ENCODE data around the gene SUPT6H.

SUPT6H gene

DNA sequence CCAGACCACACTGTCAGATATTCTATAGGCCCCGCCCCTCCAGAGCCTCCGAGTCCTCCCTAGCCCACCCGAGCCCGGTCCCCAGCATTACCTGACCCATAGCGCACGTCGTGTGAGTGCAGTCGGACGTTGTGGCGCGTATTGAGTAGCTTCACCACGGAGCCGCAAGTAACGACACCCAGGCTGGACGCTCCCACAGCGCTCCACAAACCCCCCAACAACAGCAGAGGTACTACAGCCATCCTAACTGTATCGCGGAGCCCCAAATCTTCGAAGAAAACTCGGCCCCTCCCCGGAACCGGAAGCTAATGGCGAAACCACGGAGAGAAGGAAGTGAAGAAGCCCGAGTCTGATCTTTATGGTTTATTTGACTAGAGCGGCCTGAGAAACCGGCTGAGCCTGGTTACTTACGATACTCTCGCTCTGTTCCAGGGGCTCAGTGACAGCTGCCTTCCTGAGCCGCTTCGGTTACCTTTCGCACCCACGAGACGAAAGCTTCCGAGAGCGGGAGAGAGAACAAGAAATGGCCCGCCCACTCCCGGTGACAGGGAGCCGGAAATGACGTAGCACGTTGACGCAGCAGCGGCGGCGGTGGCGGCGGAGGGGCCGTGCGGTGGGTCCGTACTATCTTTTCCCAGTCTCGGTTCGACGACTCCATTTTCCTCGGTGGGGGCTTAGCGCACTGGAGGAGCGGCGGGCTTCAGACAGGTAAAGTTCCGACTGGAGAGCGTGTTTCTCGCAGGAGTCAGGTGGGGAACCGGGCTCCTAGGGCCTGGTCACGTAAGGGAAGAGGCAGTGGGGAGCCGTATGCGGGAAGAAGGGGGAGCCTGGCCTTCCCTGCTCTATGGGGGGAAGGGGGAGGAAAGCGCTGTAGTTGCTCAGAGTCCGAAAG, at the start of gene SUPT6H, which contains the start of gene SDF2:
TSS of gene SUPT6H (plus strand) at position 571 of the 892 bp plus-strand sequence. CDS start 11,197 bp downstream, outside the sequence.
TSS of gene SDF2 (minus strand) at position 272 of the 892 bp plus-strand sequence. CDS start at position 242, 30 bp downstream.
- DNase-seq, result peak; percentile 90 to 92

DNA sequence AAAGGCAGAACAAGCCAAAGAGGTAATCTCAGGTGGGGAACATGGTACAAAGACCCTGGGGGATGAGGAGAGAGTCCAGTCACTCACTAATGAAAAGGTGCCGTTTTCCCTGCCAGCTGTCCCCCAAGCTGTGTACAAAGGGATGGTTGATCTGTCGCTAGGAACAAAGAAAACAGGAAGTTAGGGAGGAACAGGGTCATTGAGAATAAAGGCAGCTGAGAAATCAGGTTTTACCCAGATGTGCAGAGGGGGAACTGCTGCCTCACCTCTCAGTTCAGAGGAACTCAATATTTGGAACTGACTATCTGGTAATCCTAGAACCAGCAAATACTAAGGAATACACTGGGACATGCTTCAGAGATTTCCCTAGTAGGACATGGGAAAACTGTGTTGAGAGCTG, 49.5 kb upstream of the SUPT6H start:
- no peak for DNase-seq

DNA sequence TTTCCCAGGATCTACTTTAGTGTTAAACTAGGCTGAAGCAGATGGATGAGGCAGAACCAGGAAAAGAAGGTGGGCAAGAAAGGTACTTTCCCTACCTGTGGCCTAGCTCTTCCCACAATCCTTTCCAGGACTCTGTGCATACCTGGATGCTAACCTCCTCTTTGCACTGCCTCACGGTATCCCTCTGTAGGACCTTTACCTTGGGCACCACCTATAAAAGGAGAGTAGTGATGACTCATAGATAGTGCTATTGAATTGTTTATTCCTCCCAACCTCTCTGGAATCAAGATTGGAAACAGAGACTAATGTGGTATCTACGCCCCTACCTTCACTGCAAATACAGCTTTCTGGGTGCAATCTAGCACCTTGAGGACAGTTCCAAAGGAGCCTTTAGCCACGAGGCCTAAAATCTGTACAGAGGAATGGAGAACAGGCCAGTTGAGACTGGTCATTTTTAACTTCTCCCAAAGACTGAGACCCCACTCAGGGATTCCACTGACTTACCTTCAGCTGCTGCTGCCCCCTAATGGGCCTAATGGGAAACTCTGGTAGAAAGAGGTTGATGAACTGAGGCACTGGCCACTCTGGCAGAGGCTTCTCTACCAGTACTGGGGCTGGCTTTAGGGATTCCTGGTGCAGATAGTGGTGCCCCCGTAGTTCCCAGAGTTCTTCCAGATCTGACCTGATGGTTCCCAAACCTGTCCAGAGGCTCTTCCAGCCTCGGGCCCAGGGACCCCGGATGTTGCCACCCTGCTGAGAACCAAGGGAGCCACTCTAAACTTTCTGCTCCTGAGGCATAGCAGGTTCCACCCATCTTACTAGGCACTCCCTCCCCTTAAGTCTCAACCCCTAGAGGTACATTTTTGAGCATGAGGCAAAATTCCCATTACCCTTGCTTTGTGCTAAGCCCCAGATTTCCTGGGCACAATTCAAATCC, 48.8 kb upstream of the SUPT6H start:
- DNase-seq, result peak; percentile 32 to 48

DNA sequence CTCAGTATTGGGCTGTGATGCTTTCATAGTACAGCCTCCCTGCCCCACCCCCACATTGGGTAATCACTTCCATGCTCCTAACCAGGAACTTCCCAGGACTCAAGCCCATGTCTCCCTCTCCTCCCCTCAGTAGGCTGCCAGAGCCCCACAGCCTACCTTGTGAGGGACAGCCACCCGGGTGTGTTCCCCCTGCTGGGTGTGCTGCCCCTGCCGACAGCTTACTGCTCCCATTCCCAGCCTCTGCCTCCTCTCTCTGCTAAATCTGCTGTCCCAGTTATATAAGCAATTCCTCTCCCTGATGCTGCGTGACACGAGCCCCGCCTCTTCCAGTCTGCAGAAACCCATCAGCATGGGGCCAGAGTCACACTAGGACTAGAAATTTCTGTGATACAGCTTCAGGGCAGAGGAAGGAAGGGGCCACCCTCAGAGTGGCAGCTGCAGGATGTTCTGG, 48.0 kb upstream of the SUPT6H start, which contains the start of gene RSKR:
TSS of gene RSKR (minus strand) at position 255 of the 451 bp plus-strand sequence. CDS start at position 231, 24 bp downstream.
- DNase-seq, result no peak

DNA sequence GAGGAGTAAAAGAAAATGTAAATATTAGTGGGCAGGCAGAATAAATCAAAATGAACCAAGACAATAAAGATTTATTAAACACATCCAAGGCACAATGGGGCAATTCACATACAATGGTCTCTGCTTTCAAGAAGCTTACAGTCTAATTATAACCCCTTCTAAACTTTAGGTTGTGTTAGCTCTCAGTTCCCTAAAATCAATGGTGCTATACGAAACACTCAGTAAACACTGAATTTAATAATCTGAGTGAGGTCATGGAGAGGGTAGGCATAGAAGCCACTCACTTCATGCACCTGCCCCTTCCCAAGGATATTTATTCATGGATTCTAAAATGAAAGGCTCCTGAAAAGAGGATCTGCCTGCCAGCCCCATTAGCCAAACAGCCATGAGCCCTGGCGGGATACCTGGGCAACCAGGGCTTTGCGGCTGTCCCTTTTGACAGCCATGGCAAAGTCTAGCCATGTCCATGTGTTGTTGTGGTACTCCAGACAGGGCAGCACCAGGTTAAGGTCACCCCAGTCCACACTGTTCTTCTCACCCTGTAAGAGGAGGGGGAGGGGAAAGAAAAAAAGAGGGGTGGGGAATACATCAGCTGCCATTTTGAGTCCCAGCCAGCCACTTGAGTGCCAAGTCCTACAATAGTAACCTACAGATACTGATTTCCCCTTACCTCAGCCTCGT, 46.6 kb upstream of the SUPT6H start:
- no peak for DNase-seq

DNA sequence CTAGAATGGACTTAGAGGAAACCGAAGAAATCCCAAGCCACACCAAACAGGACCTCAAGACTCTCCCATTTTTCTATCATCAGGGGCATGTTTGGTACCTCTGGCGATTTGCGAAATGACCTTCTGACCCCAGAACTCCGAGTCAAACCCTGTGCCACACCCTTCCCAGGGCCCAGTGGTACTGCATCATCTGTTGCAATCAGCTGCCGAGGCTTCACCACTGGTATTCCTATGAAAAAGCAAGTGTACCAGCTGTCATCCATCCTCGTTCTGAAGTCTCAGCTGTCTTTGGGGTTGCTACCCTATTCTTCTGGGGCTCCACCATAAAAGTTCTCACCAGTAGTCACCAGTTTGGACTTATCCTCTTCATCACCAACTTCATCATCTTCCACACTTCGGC, 45.7 kb upstream of the SUPT6H start:
- no peak for DNase-seq

DNA sequence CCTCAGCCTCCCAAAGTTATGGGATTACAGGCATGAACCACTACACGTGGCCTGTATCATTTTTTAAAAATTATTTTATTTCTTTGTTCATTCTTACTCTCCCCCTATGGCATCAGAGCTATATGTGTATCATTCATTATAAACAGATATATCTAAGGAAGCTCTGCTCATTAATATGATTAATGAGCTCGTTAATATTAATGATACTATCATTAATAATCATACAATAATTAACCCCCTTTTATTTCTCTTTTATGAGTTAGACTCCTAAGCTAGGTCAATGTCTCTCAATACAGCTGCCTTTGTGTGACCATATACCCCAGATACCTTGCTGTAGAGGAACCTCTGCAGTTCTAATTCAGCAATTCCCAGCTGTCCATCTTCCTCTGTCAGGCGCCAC, 43.5 kb upstream of the SUPT6H start:
- no peak for DNase-seq

DNA sequence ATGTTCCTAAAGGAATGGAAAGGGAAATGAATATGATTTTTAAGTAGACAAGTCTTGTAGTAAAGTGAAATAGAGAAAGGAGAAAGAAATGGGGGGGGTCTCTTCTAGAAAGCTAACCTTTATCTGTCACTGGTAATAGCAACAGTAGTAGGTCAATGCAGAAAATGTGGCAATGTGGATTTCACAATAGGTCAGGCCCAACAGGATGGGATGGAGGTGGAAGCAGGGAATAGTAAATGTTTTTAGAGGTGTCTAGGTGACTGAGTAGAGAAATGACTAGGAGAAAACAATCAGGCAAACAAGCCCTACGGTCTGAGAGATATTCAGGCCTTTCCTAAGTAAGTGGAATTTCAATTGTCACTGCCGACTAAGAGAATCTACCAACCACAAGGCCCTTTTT, 42.0 kb upstream of the SUPT6H start:
- DNase-seq, result no peak

DNA sequence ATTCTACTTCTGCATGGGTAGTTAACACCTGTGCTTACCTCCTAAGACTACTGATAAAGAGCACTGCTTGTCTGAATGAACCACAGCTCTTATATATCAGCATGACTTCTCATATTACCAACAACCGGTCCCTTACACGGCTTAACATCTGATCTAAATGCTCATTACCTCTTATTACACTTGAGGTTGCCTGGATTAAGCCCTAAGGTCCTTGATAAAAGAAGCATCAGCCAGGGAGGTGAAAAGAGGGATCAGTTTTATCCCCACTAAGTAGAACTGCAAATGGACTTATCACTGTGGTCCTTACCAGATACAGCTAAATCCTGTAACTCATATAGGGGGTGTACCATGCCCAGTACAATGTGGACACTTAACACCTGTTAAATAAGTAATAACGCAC, 39.8 kb upstream of the SUPT6H start:
- DNase-seq, result no peak

DNA sequence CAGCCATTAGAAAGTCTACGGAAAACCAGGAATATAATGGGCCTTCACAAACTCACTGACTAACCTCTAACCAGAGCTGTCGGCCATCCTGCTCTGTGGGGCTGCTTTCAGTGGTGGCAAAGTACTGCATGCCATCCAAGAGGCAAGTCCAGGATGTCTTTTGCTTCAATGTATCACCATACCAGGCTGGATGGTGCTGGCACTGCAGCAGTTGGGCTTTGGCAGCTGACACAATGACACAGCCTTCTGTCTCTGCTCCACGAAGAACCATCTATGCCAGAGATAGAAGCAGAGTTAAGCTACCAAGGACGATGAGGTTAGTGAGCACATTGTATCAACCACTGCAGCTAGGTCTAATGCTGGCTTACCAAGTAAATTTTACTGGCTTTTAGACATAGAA, 38.3 kb upstream of the SUPT6H start:
- DNase-seq, result no peak

DNA sequence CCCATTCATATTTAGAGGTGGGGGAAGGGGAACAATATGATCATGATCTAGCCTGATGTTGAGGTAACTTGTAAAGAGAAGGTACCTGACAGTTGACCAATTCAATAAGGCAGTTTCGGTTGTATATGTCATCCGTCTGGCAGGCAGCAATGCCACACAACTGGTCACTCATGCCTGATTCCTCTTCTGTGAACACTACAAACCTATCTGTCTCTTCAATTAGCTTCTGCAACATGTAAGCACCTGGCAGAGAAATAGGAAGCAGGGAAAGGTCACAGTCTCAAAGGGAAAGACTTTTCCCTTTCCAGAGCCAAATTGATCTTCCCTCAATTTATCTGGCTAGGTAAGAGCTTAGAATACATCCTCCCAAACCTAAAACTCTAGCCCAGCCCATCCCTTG, 37.9 kb upstream of the SUPT6H start:
- no peak for DNase-seq

DNA sequence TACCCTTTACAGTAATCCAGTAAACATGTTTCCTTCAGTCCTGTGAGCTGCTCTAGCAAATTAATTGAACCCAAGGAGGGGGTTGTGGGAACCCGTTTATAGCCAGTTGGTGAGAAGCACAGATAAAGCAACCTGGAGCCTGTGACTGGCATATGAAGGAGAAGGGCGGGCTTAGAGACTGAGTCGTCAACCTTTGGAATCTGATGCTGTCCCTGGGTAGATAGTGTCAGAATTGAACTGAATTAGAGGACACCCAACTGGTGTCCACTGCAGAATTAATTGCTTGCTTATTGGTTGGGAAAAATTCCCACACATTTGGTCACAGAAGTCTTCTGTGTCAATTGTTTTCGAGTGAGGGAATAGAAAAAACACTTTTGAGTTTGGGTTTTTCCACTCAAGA, 35.2 kb upstream of the SUPT6H start:
- no peak for DNase-seq

DNA sequence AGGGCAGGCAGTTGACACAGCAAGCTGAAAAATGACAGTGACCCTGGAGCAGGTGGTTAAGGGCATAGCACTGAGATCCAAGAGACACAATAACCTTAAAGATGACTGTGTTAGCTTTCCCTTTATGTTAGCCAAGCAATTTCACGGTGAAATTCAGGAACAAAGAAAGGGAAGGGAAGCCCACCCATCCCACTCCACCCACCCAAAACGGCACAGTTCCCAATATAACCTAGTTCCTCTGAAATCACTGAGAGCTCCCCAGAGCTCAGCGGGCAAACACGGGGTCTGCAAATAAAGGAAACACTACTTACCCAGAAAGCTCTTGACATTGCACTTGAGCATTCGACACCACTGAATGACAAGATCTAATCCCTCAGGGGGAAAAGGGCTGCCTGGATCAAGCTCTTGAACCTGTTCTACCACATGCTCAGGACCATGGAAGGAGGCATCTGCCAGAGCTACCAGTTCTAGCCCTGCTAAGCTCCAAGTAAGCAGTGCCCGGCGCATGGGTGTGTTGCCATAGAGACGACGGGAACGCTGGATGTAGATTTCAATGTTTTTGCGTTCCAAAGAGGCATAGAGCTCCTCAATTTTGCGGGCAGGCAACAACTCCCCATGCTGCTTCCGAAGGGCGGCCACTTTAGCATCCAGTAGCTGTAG, 27.7 kb upstream of the SUPT6H start:
- DNase-seq, result no peak

DNA sequence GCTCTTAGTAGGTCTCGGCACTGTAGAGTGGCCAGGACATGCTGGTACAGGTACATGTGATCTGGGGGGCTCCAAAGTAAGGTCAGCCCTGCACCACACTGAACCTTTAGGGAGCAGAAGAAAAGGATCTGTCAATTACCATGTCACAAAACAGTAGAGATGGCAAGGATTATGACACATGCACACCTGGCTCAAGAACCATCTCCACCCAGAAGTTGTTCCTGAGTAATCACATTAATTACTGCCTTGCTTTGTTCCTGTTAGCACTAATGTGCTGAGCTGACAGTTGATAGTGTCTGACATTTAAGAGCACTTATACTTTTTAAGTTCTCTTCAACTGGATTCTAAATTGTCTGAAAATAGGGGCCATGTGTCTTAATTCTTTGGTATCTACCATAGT, 26.5 kb upstream of the SUPT6H start:
- no peak for DNase-seq

DNA sequence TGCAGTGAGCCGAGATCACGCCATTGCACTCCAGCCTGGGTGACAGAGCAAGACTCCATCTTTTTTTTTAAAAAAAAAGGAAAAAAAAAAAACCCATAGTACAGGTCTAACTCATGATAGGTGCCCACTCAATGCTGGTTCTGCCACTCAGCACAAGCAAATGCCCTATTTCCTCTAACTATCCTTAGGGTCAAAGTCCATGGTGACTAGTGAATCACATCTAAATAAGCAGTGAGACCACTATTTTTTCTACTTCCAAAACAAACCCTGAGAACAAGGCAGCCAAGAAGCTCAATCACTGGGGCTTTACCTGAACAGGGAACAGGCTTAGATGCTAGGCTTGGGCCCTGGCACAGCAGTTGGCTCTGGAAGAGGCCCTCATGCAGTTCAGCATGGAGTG, 20.4 kb upstream of the SUPT6H start:
- DNase-seq, result no peak

DNA sequence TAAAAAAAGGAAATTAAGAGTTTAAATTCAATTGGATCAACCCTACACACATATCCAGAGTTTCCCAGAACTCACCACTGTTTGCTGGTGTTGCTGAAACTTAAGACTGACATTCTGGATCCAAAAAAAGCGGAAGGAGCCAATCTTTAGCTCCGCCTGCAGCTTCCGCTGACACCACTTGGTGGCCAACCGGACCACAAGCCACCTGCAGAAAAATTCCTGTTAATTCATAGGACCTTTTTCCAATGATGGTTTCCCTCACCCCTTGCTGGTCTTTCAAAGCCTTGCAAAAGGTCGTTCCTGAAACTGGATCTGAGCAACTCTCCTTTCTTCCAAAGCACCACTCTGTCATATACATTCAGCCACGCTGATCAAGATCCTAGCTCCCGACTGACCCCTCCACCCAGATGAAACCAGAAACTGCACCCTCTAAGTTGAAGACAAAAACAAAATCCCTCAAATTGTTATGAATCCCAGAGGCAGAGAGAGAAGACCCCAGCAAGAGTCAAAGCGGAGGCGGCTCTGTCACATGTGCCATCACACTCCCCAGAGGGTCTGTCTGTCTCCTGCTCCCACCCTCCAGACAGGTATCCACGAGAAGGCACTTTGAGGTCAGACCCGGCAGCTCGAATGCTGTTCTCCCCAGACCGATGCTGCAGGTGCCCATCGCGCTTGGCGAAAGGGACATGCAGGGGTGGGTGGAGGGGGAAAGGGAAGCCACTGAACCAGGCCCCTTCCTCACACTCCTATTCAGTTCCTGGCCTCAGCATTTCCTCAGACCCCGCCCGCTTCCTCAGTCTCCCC, 17.8 kb upstream of the SUPT6H start:
- DNase-seq, result peak; percentile 25 to 48

DNA sequence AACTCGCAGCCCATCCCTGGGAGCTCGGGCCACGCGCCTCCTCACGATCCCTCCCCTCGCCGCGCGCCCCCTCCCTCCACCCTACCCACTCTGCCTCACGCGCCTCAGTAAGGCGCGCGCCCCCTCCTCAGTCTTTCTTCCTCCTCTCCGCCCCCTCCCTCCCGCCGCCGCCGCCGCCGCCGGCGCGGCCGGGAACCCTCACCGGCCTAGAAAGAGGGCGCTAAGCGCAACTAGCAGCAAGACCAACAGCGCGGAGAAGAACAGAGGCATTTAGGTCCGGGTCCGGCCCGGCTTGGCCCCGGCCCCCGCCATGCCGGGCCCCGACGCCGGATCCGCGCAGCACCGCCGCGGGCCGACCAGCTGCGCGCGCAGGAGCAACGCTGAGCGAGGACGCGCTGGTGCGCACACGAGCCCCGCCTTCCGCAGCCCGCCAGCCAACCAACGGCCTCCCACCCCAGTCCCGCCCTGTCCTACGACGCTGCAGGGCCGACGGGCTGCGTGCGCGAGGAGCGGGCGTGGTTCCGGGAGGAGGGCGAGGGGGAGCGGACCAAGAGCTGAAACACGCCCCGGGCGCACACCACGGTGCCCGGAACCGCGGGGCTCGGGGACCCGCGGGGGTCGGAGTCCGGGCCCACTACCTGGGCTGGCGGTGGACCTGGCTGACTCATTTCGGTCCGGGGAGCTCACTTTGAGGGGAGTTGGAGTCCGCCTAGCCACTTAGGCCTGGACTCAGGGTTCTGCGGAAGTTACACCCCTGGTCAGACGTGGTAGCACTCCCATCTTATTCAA, 17.0 kb upstream of the SUPT6H start, which contains the start of gene BLTP2:
TSS of gene BLTP2 (minus strand) at position 372 of the 789 bp plus-strand sequence. CDS start at position 270, 102 bp downstream.
- peak; percentile 96 to 97 for DNase-seq

DNA sequence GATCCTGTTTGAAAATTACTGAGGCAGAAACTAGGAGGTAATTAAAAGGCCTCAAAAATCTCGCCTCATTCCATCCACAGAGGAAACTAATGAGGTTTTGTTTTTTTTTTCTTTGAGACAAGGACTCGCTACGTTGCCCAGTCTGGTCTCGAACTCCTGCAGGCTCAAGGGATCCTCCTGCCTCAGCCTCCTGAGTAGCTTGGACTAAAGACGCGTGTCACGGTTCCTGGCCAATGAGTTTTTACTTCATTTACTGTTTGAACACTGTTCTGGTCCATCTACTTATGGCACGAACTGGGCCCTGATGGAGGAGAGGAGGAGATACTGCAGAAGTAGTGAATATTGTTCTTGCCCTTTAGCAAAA, 16.4 kb upstream of the SUPT6H start:
- no peak for DNase-seq

DNA sequence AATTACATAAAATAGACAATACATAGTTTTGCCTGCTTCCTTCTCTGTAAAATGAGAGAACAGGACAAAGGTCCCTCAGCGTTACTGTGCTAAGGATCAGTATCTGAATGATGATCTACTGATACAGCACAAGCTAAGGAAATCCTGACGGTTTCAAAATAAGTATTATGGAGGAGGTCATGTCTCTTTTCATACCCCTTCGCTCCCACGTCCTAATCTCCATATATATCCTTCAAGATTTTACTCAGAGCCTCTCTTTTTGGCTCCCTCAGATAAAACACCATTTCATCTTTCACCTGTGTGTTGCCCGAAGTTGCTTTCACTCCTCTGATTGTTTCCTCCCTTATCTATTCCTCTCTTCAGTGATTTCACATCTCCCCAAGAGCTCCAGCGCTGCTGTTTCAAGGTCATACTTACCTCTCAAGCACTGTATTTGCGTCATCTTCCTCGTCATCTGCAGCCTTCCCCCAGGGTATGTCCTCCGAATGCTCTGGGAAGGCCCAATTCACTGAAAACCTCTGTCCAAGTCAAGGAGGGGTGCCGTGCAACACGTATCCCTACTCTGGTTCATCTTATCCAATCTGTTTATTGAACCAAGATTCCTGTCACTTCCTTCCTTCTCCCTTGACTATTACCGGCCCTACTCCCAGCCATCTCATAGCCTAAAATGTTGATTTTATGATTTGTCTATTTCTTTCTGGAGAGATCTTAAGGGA, 15.8 kb upstream of the SUPT6H start:
- peak in 1 of 2 donors; percentile 16 for DNase-seq

DNA sequence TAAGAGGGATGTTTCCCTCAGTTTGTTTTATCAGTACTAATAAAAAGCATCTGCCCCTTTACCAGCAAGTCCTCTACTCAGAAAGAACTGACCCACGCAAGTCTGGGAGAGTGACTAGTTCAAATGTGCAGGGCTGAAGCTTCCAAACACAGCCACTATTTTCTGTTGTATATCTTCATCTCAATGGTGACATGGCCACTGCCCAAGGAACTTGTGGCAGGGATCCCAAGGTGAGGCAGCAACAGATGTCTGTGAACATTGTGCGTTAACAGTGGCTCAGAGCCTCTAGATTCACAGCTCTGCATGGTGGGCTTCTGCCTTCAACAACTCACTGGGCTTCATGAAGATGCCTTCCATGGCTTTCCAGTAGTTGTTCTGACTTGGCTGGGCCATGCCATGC, 13.3 kb upstream of the SUPT6H start:
- DNase-seq, result no peak

All from CD4-positive, alpha-beta T cell treated with Interleukin-1 beta for 1 hour (primary cell).